Loucy (cell line): ENCODE results near the gene CD300LG.

ENCODE experiments used
- H2AFZ ChIP-seq: fragments of 200-600 bp; sonication (generic); 2 replicates; pipeline ENCODE4 v1.6.0; 2016; ENCODE audit warnings: antibody characterized with exemption, mild to moderate bottlenecking, low read length, moderate library complexity
- H3F3A ChIP-seq: fragments of 200-600 bp; 2 replicates; pipeline ENCODE4 v1.6.0; 2016; ENCODE audit warnings: antibody characterized with exemption, low read depth, mild to moderate bottlenecking
- H3K27me3 ChIP-seq: fragments of 200-600 bp; sonication (generic); 2 replicates; pipeline ENCODE4 v1.6.1; 2014; ENCODE audit warnings: low read length, mild to moderate bottlenecking; ENCODE audit not compliant: insufficient read depth, poor library complexity, severe bottlenecking
- H3K36me3 ChIP-seq: fragments of 200-600 bp; sonication (generic); 2 replicates; pipeline ENCODE4 v1.6.1; 2016; ENCODE audit warnings: low read length; ENCODE audit not compliant: insufficient read depth
- H3K4me1 ChIP-seq: fragments of 200-600 bp; sonication (generic); 2 replicates; pipeline ENCODE4 v1.5.1; 2014; ENCODE audit warnings: low read length, mild to moderate bottlenecking; ENCODE audit not compliant: insufficient read depth, poor library complexity, severe bottlenecking
- H3K4me2 ChIP-seq: fragments of 200-600 bp; sonication (generic); 2 replicates; pipeline ENCODE4 v1.6.0; 2014; ENCODE audit warnings: antibody characterized with exemption, low read length, low read depth, mild to moderate bottlenecking; ENCODE audit not compliant: poor library complexity, severe bottlenecking
- H3K4me3 ChIP-seq: fragments of 200-600 bp; sonication (generic); 2 replicates; pipeline ENCODE4 v1.5.1; 2014; ENCODE audit warnings: low read length, mild to moderate bottlenecking, mixed read lengths; ENCODE audit not compliant: poor library complexity, severe bottlenecking
- H3K79me2 ChIP-seq: fragments of 200-600 bp; sonication (generic); 2 replicates; pipeline ENCODE4 v1.6.1; 2014; ENCODE audit warnings: low read length; ENCODE audit not compliant: insufficient read depth
- H3K9ac ChIP-seq: fragments of 200-600 bp; sonication (generic); 2 replicates; pipeline ENCODE4 v1.6.0; 2014; ENCODE audit warnings: mild to moderate bottlenecking, low read depth, low read length, moderate library complexity; ENCODE audit not compliant: poor library complexity, severe bottlenecking
- H3K9me2 ChIP-seq: fragments of 200-600 bp; sonication (generic); replicated peaks from 2 replicates; pipeline ENCODE4 v1.6.1; 2016; ENCODE audit warnings: low read depth, low read length, mixed read lengths
- H3K9me3 ChIP-seq: fragments of 200-600 bp; sonication (generic); 2 replicates; pipeline ENCODE4 v1.6.1; 2014; ENCODE audit warnings: mild to moderate bottlenecking, antibody characterized with exemption, low read length, low read depth; ENCODE audit not compliant: insufficient read depth
- H4K20me1 ChIP-seq: fragments of 200-600 bp; sonication (generic); 2 replicates; pipeline ENCODE4 v1.6.0; 2014; ENCODE audit warnings: antibody characterized with exemption, low read length, mild to moderate bottlenecking; ENCODE audit not compliant: insufficient read depth, poor library complexity, severe bottlenecking
- EZH2phosphoT487 ChIP-seq: fragments of 200-600 bp; IDR thresholded peaks from 2 replicates; pipeline ENCODE4 v1.6.1; 2018; ENCODE audit warnings: antibody characterized with exemption, mild to moderate bottlenecking, moderate library complexity, borderline replicate concordance
- TF ChIP-seq, protein P1 (sequence below): fragments of 200-600 bp; sonication (generic); conservative IDR thresholded peaks from 2 replicates; pipeline ENCODE4 v1.5.1; 2014; ENCODE audit warnings: mild to moderate bottlenecking, antibody characterized with exemption, low read length

Gene CD300LG

DNA sequence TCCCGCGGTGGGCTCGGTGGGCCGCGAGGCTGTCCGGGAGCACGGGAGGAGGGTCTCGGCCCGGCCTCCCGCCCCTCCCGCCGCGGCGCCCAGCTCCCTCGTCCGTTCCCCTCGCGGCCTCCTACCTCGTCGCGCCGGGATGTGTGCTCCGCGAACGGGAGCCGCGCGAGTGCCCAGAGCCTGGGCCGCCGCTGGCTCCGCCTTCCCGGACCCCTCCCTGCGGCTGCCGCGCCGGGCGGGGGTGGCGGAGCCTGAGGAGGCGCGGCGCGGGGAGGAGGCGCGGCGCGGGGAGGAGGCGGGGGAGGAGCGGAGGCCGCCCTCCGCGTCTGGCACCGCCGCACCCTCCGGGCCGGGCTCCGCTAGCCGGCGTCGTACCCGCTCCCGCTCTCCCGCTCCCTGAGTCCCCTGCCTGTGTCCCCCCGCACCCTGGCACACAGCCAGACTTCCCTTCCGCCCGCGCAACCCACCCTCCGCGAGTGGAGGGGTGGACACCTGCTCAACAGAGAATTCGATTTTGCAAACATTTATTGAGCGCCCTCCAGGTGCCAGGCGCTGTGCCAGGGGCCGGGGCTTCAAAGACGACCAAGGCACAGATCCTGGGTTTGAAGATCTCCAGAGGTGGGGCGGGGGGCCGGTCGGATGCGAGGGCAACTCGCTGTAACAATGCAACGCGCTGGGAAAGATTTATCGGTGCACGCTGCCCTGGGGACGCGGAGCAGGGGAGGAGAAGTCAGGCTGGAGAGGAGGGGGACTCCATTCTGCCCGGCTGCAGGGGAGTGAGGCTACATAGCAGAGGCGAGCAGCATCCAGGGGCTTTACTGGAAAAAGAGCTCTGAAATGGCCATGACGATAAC is 13.8 kb upstream of the CD300LG start, which contains the start of gene MPP3:
MPP3 (minus strand) TSS at position 171 of the 854 bp plus-strand sequence. CDS start 1,240 bp downstream, outside the sequence.
- Histone ChIP-seq H3K4me2 (peak within 1 kb of the TSS; percentile 62), H3K9me2 (no peaks in the 10 kb centered on the region)

DNA sequence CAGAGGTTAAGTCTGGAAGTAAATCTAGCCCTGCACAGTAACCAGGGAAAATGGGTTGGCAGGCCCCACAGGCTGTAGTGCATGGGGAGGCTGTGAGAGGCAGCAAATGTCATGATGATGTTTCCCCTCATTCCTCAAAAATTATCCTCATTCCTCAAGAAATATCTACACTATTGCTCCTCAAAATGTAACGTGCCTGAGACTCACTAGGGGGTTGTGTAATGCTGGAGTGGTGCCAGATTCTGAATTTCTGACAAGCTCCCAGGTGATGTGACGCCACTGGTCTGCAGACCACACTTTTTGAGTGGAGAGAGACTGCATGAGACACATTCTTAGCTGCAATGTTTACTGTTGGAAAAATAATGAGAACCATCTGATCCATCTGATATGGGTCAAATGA is 12.9 kb upstream of the CD300LG start:
- H3K9ac ChIP-seq = no peak overlapping the region
- H3K4me2 ChIP-seq = no peak overlapping the region
- H2AFZ ChIP-seq = no peak overlapping the region
- H3K4me1 ChIP-seq = no peaks in the 10 kb centered on the region
- no peaks in the 10 kb centered on the region for H3K9me2 ChIP-seq
- no peaks in the 10 kb centered on the region for H3K79me2 ChIP-seq
- H3K4me3 ChIP-seq = no peak overlapping the region
- H3F3A ChIP-seq = no peaks in the 10 kb centered on the region
- no peak for TF ChIP-seq EZH2phosphoT487
- TF ChIP-seq, protein P1, sequence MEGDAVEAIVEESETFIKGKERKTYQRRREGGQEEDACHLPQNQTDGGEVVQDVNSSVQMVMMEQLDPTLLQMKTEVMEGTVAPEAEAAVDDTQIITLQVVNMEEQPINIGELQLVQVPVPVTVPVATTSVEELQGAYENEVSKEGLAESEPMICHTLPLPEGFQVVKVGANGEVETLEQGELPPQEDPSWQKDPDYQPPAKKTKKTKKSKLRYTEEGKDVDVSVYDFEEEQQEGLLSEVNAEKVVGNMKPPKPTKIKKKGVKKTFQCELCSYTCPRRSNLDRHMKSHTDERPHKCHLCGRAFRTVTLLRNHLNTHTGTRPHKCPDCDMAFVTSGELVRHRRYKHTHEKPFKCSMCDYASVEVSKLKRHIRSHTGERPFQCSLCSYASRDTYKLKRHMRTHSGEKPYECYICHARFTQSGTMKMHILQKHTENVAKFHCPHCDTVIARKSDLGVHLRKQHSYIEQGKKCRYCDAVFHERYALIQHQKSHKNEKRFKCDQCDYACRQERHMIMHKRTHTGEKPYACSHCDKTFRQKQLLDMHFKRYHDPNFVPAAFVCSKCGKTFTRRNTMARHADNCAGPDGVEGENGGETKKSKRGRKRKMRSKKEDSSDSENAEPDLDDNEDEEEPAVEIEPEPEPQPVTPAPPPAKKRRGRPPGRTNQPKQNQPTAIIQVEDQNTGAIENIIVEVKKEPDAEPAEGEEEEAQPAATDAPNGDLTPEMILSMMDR = no peak
- no peaks in the 10 kb centered on the region for H3K9me3 ChIP-seq
- H3K27me3 ChIP-seq = peaks cover 34% of the 10 kb centered on the region
- H4K20me1 ChIP-seq = no peaks in the 10 kb centered on the region
- no peaks in the 10 kb centered on the region for H3K36me3 ChIP-seq

More for the DNA sequence above, 13.8 kb upstream of the CD300LG start, which contains the start of gene MPP3:
- Histone ChIP-seq H2AFZ (peak within 1 kb of the TSS; percentile 68), H3K79me2 (no peaks in the 10 kb centered on the region), H4K20me1 (no peaks in the 10 kb centered on the region), H3K4me3 (peak within 1 kb of the TSS; percentile 45), H3K4me1 (no peaks in the 10 kb centered on the region), H3K36me3 (no peaks in the 10 kb centered on the region), H3K27me3 (peaks cover 34% of the 10 kb centered on the region), H3K9ac (no peak within 1 kb of the TSS), H3F3A (no peaks in the 10 kb centered on the region), H3K9me3 (no peaks in the 10 kb centered on the region)
- TF ChIP-seq, protein P1 = no peak
- no peak for TF ChIP-seq EZH2phosphoT487

DNA sequence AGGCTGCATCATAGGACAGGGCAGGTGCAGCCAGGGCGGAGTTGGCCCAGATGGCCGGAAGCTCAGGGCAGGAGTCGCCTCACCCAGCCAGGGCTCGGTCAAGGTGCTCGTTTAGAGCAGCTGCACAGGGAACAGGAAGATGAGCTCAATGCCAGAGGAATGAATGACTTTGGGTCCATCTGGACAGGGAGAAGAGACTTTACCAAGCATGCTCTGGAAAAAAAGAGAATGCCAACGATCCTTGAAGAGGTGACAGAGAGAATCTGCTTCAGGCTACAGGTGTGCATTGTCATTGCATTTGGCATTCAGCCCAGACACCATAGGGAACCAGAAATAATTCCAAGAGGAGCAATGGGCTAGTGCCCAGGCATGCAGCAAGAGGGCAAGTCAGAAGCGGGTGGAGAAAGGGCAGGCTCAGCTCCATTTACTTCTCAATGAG is 7.3 kb upstream of the CD300LG start:
- TF ChIP-seq EZH2phosphoT487 = no peak
- TF ChIP-seq, protein P1 = no peak
- Histone ChIP-seq H3K9ac (no peak overlapping the region), H3K4me1 (no peaks in the 10 kb centered on the region), H3K79me2 (no peaks in the 10 kb centered on the region), H4K20me1 (no peaks in the 10 kb centered on the region), H3K9me2 (no peaks in the 10 kb centered on the region), H3K27me3 (no peaks in the 10 kb centered on the region), H3K36me3 (no peaks in the 10 kb centered on the region), H3K9me3 (no peaks in the 10 kb centered on the region), H2AFZ (0 out of 2 replicates have a peak overlapping the region, but pooled peaks have one; percentile 11), H3F3A (no peaks in the 10 kb centered on the region), H3K4me2 (no peak overlapping the region), H3K4me3 (no peak overlapping the region)
